Omental fat pad (tissue), 4 donors: ENCODE data around the gene RSBN1L. TPM values are rescaled to one million over a fixed set of nuclear protein-coding genes. Genes with fewer than 3 reads are reported as not detected.

Experiments
- ATAC-seq: fragments of 150-250 bp; one replicate; pipeline ENCODE4 v1.9.1; 2016; ENCODE audit warnings: mild to moderate bottlenecking, moderate library complexity; ENCODE audit not compliant: low FRiP score
- DNase-seq: peaks from one replicate; pipeline ENCODE4 v3.0.0-alpha.2; 2019; ENCODE audit warnings: low spot score
- CTCF ChIP-seq, 3 donors: fragments of 450-650 bp; IDR thresholded peaks; one replicate each; pipeline ENCODE4 v1.5.1; 2016 to 2017; ENCODE audit warnings: antibody characterized with exemption in 3 of 3, mild to moderate bottlenecking in 3 of 3, moderate library complexity in 2 of 3
- total RNA-seq, 4 donors: library from RNA; depleted of rRNA; stranded (reverse); fragments of >200 nt; gene quantifications; one replicate each; pipeline ENCODE4 v1.1.0, GENCODE V29; 2016

RSBN1L gene
- total RNA-seq, 4 donors from 2014 or later = 7.5 to 31.2 (median 9.0) TPM

GRCh38 chr7:77819021-77819420 is 122.8 kb downstream of the RSBN1L start:
- no peak for TF ChIP-seq CTCF (IDR thresholded peaks at IDR 0.05)
- DNase-seq (no peak), ATAC-seq (no peak)

GRCh38 chr7:77820967-77821366 is 124.7 kb downstream of the RSBN1L start:
- no peak for ATAC-seq
- no peak for DNase-seq
- no peak for TF ChIP-seq CTCF (IDR thresholded peaks at IDR 0.05)

GRCh38 chr7:77822269-77822668 is 126.0 kb downstream of the RSBN1L start:
- no peak for ATAC-seq
- no peak for DNase-seq
- TF ChIP-seq CTCF (IDR thresholded peaks at IDR 0.05) = no peak

GRCh38 chr7:77823787-77824186 is 127.5 kb downstream of the RSBN1L start:
- DNase-seq (no peak), ATAC-seq (no peak)
- no peak for TF ChIP-seq CTCF (IDR thresholded peaks at IDR 0.05)

GRCh38 chr7:77824636-77825035 is 128.4 kb downstream of the RSBN1L start:
- ATAC-seq (no peak), DNase-seq (no peak)
- no peak for TF ChIP-seq CTCF (IDR thresholded peaks at IDR 0.05)

GRCh38 chr7:77825131-77825530 is 128.9 kb downstream of the RSBN1L start:
- no peak for ATAC-seq
- no peak for DNase-seq
- TF ChIP-seq CTCF (IDR thresholded peaks at IDR 0.05) = no peak

GRCh38 chr7:77826300-77826699 is 130.0 kb downstream of the RSBN1L start:
- TF ChIP-seq CTCF (IDR thresholded peaks at IDR 0.05) = no peak
- no peak for ATAC-seq
- DNase-seq = no peak
